NCI-H1092 (cell line): ENCODE measurements around the gene IGSF8.

Experiments
- DNase-seq: peaks from one replicate; lab custom pipeline; 2025; lab: John Stamatoyannopoulos, UW

IGSF8 gene

DNA sequence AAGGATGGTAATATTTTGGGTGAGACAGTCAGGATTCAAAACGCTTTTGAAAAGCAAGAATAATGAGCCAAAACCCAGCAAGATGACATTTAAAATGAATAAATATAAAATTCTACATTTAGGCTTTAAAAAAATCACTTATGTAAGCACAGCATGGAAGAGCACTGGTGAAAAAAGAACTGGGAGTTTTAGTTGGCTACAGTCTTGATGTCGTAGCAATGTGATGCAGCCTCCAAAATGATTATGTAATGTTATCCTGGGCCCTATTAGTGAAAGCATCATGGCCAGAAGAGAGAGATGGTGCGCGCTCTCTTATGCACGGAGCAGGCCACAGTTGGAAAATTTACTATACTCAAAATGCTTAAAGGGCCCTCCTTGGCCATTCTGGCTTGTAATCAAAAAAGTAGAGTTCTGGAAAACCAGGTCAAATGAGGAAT, 11.9 kb downstream of the IGSF8 start:
- no peak for DNase-seq

DNA sequence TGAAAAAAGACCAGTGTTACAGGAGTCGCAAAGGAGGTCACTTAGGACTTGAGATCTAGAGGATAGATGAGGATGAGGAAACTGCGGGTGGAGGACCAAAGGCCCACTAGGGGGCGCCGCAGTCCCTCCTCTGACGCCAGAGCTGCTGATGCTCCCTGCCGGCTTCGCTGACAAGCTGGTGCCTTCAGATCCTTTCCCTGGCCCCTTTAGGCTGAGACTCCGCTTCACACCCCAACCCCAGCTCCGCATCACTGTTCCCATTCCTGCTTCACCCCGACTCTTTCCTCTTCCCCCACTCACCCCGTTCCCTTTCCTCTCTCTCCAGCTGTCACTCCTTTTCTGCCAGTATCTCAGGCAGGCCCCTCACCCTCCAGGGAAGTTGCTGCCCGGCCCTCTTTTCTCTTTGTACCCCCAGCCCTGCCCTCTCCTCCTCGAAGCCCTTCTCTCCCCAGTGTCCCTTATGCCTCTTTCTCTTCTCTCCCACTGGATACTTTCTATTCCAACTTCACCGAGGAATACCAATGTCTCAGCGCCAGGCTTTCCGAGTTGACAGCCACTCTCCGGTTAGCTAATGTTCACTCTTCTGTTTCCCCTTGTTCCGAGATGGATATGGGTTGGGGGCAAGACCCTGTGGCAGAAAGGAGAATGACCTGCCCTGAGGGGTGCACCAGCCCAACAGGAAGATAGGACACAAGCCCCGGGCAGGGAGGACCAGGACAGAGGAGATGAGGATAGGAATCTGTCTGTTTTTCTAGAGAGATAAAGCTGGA, 12.5 kb downstream of the IGSF8 start:
- peak; percentile 62 for DNase-seq

DNA sequence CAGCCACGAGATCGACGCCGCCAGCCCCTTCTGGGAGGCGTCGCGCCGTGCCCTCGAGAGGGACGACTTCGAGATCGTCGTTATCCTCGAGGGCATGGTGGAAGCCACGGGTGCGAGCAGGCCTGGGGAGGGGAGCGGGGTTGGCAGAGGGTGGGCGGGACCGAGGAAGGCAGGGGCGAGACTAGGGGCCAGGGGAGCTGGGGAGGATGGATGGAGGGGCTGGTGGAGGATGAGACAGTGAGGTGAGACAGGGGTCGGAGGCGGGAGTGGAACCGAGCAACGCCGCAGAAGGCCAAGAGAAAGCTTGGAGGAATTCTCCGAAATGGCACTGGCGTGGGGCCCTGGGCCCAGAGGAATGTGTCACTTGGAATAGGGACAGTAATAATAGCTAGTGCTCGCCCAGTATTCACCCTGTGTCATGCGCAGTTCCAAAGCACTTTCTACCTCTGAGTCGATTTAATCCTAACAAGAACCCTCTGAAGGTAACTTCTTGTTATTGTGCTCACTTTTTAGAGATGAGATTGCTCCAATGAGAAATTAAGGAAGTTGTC, 13.6 kb downstream of the IGSF8 start:
- DNase-seq: no peak

DNA sequence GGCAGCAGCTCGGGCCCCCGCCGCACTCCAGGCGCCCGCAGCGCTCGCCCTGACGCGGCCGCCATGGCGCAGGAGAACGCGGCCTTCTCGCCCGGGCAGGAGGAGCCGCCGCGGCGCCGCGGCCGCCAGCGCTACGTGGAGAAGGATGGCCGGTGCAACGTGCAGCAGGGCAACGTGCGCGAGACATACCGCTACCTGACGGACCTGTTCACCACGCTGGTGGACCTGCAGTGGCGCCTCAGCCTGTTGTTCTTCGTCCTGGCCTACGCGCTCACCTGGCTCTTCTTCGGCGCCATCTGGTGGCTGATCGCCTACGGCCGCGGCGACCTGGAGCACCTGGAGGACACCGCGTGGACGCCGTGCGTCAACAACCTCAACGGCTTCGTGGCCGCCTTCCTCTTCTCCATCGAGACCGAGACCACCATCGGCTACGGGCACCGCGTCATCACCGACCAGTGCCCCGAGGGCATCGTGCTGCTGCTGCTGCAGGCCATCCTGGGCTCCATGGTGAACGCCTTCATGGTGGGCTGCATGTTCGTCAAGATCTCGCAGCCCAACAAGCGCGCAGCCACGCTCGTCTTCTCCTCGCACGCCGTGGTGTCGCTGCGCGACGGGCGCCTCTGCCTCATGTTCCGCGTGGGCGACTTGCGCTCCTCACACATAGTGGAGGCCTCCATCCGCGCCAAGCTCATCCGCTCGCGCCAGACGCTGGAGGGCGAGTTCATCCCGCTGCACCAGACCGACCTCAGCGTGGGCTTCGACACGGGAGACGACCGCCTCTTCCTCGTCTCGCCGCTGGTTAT, 14.2 kb downstream of the IGSF8 start:
- peak; percentile 60 for DNase-seq

DNA sequence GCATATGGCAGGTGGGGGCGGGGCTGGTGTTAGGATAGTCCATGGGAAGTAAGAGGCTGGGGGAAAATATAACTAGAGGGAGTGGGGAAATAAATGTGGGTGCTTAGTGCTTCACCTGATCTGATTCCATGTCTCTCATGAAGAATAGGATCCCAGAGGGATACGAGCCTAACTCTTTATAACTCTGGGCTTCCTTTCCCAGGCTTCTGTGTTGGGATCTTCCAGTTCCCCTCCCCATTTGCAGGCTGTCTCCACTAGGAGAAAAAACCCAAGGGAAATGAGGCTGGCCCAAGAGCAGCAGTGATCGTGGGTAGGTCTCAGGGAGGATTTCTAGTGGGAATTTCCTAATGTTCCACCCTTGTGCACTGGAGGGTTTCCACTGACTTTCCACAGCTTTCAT, 15.5 kb downstream of the IGSF8 start:
- DNase-seq: no peak

DNA sequence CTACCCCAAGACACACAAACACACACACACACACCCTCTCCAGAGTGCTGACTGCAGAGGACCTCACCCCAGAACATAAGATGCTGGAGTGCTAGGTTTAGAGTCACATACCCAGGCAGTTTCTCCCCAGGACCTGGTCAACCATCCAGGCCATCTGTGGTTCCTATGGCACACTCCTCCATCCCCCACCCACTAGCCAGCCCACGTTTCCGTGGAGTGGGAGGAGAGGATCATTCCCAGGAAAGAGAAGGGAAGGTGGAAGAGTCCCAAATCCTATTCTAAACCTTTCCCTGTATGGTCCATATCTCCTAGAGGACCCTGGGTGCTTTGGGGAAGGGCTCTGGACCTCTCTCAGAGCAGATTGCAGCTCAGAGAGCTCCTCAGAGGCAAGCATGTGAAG, 15.9 kb downstream of the IGSF8 start:
- no peak for DNase-seq

DNA sequence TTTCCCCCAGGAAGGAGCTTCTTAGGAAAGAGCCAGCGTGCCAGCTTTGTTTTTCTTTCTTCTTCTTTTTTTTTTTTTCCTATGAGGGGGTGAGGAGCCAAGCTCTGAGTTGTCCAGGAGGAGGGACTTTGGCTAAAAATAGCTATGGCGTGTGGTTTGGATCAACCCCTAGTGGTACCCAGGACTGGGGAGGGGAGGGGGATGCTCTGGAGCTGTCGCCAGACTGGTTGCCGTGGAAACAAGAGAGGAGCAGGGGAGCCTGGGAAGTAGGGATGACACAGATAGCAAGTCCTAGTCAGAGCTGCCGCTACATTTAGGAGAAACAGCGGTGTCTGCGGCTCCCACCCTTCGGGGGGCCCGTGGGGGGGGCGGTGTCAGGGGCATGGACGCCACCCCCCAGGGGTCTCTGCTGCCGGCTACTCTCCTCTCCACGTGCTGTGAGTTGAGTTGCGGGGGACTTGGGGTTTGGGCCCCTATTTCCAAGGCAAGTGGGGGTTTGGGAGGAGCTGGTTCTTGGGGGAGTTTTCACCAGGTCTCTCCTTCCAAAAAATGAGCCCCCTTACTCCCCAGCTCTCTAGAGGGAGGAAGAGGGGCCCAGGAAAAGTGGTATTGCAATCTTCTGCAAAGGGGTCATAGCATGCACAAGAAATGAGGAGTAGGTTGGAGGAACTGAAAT, 17.0 kb downstream of the IGSF8 start, which contains the start of gene KCNJ9:
Gene KCNJ9 (plus strand): TSS at position 278 of the 676 bp plus-strand sequence. CDS start 2,493 bp downstream, outside the sequence.
- DNase-seq: no peak

DNA sequence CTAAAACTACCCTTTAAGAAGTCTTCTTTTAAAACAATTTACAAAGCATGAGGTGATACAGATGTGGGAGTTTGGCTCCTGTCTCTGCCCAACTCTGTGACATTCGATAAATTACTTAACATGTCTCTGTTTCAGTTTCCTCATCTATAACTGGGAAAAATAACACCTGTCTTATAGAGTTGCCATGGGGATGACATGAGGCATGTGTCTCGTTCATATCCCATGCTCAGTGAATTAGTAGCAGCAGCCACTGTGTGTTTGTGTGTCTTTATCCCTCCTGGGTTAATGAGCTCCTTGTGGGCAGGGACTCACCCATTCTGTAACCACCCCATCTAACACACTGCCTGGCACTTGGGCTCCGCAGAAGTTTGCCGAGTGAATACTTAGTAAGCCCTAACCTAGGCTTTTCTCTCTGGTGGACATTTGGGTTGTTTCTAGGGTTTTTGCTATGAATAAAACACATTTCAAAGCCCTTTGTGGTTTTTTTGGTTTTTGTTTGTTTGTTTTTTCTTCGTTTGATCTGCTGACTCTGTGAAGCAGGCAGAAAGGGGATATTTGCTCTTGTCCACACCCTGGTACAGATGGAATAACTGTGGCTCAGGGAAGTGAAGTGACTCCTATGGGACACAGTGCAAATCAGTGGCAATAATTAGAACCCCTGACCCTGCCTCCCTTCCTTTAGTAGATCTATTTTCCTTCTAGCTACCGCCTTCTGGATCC, 17.9 kb downstream of the IGSF8 start:
- DNase-seq: no peak

DNA sequence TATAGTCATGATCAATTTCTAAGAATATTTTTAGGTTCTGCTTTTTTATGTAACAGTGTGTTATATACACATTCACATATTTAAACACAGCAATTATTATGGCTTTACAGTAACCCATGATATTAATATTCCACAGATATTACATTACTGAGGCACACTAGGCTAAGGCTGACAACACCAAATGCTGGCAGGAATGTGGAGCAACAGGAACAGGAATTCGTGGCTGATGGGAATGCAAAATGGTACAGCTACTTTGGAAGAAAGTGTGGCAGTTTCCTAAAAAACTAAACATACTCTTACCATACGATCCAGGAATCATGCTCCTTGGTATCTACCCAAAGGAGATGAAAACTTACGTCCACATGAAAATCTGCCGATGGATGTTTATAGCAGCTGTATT, 19.0 kb downstream of the IGSF8 start:
- DNase-seq: no peak

DNA sequence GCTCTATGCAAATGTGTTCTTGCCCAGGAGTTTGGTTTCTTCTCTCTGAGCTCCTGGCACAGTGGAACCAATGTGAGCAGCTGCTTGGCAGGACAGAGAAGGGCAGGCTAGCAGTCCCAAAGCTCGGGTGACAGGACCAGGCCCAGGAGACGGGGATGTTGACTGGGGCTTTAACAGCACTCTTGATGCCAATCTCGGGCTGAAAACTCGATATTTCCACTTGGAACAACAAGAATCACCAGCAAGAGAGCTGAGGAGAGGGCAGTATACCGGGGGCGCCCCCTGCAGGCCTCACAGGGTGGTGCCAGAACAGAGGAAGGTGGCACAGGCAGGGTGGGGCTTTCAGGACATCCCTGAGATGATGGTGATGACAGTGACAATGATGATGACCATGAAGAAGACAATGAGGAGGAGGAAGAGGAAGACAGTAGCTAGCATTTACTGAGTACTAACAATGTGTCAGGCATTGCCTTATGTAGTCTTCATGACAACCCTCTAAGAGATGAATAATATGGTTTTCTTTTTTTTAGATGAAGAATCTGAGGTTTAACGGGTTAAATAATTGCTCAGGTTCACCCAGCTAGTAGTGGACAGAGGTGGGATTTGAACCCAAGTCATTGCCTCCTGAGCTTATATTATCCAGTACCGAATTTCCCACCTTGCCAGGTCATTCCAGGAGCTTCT, 19.8 kb downstream of the IGSF8 start:
- DNase-seq: no peak

DNA sequence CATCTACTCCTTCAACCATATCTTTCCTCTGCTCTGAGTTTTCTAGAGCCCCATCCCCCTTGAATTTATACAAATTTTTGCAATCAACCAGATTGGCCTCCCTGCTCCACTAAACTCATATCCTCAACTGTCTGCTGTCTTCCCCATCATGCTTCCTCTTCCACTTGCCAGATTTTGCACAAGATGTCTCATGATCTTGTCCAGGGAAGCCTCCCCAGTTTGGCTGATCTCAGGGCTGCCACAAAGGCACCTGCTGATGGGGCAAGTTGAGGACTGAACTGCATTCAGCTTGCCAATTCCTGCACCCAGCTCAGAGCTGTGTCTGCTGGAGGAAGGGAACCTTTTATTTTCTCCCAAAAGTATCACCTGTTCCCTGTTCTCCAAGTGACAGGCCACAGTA, 20.9 kb downstream of the IGSF8 start:
- no peak for DNase-seq

DNA sequence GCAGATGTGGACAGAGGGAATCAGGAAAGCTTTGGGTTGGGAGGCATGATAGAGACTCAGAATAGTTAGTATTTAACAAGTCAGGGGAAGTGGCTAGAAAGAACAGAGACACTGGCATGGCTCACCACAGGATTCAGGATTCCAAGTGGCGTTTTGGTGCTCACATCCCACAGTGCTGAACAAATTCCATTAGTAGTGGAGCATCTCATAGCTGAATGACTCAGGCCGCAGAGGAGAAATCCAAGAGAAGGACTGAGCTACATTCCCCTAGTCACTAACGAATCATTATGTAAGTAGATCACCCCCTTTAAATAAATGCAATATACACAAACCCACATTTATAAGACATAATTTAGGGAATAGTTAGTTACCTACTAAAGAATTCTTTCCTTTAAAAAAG, 22.1 kb downstream of the IGSF8 start:
- no peak for DNase-seq

DNA sequence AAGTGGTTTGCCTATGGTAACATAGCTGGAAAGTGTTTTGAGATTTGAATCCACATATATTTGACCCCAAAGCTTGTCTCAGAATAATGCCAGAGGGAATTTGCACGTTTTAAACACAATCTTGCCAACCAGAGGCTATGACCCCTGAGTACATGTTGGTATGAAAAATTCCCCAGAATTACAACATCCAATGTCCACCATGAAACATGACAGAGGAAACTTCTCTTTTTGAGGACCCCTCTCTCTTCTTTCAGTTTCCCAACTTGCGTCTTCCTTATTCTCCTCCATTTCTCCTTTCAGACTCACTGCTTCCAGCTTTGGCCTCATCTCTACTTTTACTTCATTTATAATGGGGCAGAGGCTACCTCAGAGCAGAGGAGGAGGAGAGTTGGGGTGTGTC, 22.6 kb downstream of the IGSF8 start:
- DNase-seq: no peak

DNA sequence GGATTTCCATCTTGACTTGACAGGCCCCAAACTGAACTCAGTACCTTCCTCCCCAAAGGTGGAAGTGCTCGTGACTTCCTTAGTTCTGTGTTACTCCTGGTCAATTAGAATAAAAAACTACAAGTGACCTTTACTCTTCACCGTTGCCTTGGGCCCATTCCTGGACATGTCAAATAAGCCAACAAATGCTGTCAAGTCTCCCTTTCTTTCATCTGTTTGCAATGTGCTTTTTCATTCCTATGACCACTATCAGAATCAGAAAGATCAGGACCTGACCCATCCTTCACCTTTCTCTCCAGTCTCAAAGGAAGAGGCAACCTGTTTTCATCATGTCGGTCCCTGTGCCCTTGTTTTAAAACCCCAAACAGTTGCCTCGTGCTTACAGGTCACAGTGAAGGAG, 23.6 kb downstream of the IGSF8 start:
- no peak for DNase-seq

DNA sequence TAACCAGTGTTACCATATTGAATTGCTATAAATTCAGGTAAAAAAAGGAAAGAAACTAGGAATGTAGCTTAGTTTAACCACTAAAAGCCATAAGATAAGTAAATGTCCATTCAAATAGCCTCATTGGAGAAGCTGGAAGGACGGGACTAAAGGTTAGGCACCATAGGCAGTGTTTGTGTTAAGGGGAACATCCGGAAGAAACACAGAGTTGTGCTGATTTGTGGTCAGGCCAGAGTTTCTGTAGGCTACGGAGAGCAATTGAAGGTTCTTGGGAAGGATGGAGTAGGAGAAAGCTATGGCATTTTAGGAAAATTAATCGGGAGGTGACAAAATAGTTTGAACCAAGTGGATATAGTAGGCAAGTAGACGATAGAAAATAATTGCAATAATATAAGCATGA, 27.1 kb downstream of the IGSF8 start:
- no peak for DNase-seq

DNA sequence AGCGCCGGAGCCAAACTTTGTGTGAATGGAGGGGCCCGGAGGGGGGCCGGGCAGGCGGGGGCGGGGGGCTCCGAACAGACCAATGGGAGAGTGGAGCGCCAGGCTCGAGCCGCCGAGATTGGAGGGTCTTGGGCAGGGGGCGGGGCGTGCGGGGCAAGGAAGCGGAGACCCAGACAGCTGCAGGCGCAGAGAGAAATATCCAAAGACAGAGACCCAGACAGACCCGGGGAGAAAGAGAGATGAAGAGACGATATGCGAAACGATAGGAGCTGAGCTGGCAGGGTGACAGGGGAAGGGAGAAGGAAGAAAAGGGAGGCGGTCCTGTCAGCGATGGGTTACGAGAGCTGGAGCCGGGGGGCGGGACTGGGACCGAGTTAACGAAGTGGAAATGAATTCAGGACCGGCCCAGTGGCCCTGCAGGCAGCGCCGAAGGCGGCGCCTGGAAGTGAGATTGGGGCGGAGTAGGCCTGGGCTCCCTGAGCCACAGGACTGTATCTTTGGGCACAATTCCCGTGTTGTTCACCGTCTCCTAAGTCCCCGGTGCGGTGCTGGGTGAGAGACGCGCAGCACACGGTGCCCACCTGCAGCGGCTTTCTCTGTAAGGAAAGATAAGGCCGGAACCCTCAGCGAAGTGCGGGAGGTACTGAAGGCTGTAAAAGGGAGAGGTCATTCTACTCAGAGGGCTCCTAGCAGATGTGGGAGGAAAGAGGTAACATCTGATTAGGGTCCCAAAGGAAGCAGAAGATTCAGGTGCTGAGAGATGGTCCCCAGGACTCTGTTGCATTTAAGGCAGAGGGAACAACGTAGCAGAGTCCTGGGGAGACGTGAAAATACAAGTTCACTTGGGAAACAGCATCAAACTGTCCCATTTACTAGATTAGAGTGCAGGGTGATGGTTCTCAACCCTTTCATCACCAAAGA, 27.9 kb downstream of the IGSF8 start:
- no peak for DNase-seq

DNA sequence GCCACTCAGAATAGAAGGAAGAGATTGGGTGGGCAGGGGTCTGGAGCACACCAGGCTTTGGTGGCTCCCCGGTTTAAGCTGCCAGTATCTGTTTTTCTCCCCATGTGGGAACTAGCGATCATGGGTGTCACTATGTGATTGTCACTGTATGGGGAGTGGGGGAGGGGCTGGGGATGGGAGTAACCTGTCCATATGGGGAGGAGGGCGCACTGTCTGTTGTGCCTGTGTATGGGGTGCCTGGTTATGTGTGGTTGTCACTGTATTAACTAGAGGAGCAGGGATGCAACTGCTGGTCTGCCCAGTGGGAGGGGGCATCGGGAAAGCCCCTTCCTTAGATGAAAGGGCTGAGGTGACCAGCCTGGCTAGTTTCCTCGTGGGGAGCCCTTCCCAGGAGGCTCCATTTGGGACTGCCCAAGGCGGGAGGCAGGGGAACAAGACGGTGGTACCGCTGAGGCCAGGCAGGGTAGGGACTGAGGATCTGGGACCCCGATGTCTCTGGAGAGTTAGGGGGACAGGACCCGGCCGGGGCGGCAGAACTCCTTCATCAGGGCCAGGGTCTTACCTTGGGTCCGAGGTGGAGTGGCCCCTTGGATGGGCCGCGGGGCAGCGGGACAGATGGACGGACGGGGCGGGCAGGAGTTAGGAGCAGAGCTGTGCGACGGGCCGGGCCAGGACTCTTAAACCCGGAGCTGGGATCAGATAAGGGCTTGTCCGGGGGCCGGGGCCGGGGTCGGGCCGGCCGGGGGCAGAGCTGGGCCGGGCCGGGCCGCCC, 28.8 kb downstream of the IGSF8 start, which contains the start of gene KCNJ10:
Gene KCNJ10 (minus strand): TSS at position 701 of the 772 bp plus-strand sequence. CDS start 27,628 bp downstream, outside the sequence.
- no peak for DNase-seq

DNA sequence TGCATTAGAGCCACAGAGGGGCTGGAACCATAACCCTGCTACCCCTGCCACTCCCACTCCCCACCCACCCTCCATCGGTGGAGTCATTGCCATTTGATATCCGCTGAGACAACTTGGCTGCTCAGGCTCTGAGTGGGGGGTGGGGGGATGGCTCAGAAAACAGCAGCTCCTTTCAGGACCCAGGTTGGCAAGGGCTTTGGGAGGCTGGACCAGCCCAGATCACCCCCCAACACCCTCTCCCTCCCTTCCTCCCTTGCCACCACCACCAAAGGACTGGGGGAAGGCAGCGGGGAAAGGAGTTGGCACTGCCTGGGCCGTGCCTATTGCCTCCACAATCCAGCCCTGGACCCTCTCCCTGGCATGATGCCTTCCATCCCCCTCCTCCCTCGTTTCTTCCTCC, 30.2 kb downstream of the IGSF8 start:
- no peak for DNase-seq
